Measurements from ENCODE around the gene ZNF106.

Gene ZNF106

DNA sequence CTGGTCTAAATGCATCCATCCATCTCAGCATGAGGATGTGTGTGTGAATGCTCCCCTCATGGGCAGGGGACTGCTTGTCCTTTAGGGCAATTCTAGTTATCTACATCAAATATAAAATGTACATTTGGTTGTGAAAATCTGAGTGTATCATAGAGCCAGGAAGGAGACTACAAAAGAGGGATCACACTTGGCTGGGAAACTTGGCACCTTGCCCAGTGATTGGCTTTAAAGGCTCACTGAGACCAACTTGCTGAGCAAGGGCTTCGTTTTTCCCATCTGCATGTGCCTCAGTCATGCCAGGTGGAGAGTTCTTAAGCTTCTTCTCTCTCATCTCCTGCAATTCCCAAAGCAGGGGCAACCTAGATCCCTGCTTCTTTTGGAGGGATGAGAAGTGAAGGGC, 126.4 kb downstream of the ZNF106 start:
- DNase-seq = no peak

DNA sequence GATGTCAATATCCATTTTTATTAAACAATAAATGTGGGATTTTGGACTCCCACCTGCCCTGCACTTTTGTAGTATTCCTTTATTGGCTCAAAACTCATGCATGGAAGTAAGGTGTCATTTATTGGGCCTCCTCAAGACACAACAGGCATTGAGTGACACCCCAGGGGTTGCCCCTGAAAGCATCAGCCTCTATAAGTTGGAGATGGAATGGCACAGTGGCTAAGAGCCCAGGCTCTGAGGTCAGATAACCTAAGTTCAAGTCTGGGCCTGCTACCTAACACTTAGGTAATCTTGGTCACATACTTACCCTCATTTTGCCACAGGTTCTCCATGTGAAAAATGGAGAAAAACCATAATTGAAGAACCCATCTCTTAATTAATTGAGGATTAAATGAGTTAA, 127.0 kb downstream of the ZNF106 start:
- DNase-seq = no peak

DNA sequence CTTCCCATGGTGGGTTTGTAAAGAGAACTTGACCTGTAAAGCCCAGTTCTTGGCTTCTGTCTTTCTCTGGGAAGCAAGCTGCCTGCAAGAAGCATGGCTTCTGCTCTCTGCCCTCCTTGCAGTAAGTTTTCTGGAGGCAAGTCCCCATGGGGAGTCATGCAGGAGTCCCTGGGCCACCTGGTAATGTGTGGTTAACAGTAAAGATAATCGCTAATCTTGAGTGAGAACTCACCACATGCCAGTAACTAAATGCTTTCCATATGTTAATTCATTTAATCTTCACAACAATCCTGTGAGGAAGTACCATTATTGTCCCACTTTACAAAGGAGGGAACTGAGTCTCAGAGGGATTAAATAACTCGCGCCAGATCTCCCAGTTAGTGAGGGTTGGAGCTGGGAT, 127.5 kb downstream of the ZNF106 start:
- no peak for DNase-seq
